ENCODE data around the gene C1orf94.

Gene C1orf94

GRCh38 chr1:34186741-34187494, 10.2 kb downstream of the C1orf94 start:
- Histone ChIP-seq H3K9me3 (ENCODE audit: insufficient read depth, low read length) (peaks cover 28% of the 10 kb centered on the region), H3K9ac (ENCODE audit: insufficient read length, low read depth) (no peak overlapping the region), H3K4me1 (ENCODE audit: insufficient read depth, insufficient read length) (peaks cover 13% of the 10 kb centered on the region), H3K36me3 (ENCODE audit: insufficient read depth, insufficient read length, low read length) (no peaks in the 10 kb centered on the region), H3K4me3 (ENCODE audit: insufficient read length, low read depth) (no peak overlapping the region), H3K27me3 (ENCODE audit: insufficient read depth, insufficient read length) (peaks cover 10% of the 10 kb centered on the region)
- no peak for TF ChIP-seq SUZ12 (IDR thresholded peaks at IDR 0.05; ENCODE audit: extremely low read depth, insufficient read depth, insufficient read length)
- TF ChIP-seq ZNF274 (IDR thresholded peaks at IDR 0.05; ENCODE audit: low read depth, low read length) = no peak
- TF ChIP-seq YY1 (IDR thresholded peaks at IDR 0.05; ENCODE audit: insufficient read depth, insufficient read length) = no peak
- DNase-seq (ENCODE audit: low read depth, low spot score) = no peak

GRCh38 chr1:34188418-34188817, 11.7 kb downstream of the C1orf94 start:
- Histone ChIP-seq H3K9me3 (ENCODE audit: insufficient read depth, low read length) (peaks cover 24% of the 10 kb centered on the region), H3K27me3 (ENCODE audit: insufficient read depth, insufficient read length) (peaks cover 10% of the 10 kb centered on the region), H3K4me3 (ENCODE audit: insufficient read length, low read depth) (no peak overlapping the region), H3K9ac (ENCODE audit: insufficient read length, low read depth) (no peak overlapping the region), H3K4me1 (ENCODE audit: insufficient read depth, insufficient read length) (peaks cover 18% of the 10 kb centered on the region), H3K36me3 (ENCODE audit: insufficient read depth, insufficient read length, low read length) (no peaks in the 10 kb centered on the region)
- peak; percentile 97 for DNase-seq (ENCODE audit: low read depth, low spot score)
- TF ChIP-seq ZNF274 (IDR thresholded peaks at IDR 0.05; ENCODE audit: low read depth, low read length) (no peak), YY1 (IDR thresholded peaks at IDR 0.05; ENCODE audit: insufficient read depth, insufficient read length) (no peak), SUZ12 (IDR thresholded peaks at IDR 0.05; ENCODE audit: extremely low read depth, insufficient read depth, insufficient read length) (no peak)

GRCh38 chr1:34188985-34189384, 12.3 kb downstream of the C1orf94 start:
- peaks cover 10% of the 10 kb centered on the region for H3K27me3 ChIP-seq (ENCODE audit: insufficient read depth, insufficient read length)
- no peak for DNase-seq (ENCODE audit: low read depth, low spot score)
- peaks cover 22% of the 10 kb centered on the region for H3K4me1 ChIP-seq (ENCODE audit: insufficient read depth, insufficient read length)
- H3K9ac ChIP-seq (ENCODE audit: insufficient read length, low read depth) = peak overlapping the region; percentile 1
- H3K9me3 ChIP-seq (ENCODE audit: insufficient read depth, low read length) = peaks cover 24% of the 10 kb centered on the region
- no peak for TF ChIP-seq ZNF274 (IDR thresholded peaks at IDR 0.05; ENCODE audit: low read depth, low read length)
- no peak for TF ChIP-seq SUZ12 (IDR thresholded peaks at IDR 0.05; ENCODE audit: extremely low read depth, insufficient read depth, insufficient read length)
- TF ChIP-seq YY1 (IDR thresholded peaks at IDR 0.05; ENCODE audit: insufficient read depth, insufficient read length) = no peak
- no peak overlapping the region for H3K4me3 ChIP-seq (ENCODE audit: insufficient read length, low read depth)
- H3K36me3 ChIP-seq (ENCODE audit: insufficient read depth, insufficient read length, low read length) = no peaks in the 10 kb centered on the region

- Histone ChIP-seq H3K27me3 (ENCODE audit: insufficient read depth, insufficient read length) (peaks cover 11% of the 10 kb centered on the region), H3K4me1 (ENCODE audit: insufficient read depth, insufficient read length) (peaks cover 27% of the 10 kb centered on the region), H3K4me3 (ENCODE audit: insufficient read length, low read depth) (no peak overlapping the region), H3K36me3 (ENCODE audit: insufficient read depth, insufficient read length, low read length) (no peaks in the 10 kb centered on the region), H3K9me3 (ENCODE audit: insufficient read depth, low read length) (peaks cover 24% of the 10 kb centered on the region), H3K9ac (ENCODE audit: insufficient read length, low read depth) (no peak overlapping the region)
- no peak for TF ChIP-seq YY1 (IDR thresholded peaks at IDR 0.05; ENCODE audit: insufficient read depth, insufficient read length)
- no peak for TF ChIP-seq ZNF274 (IDR thresholded peaks at IDR 0.05; ENCODE audit: low read depth, low read length)
- no peak for TF ChIP-seq SUZ12 (IDR thresholded peaks at IDR 0.05; ENCODE audit: extremely low read depth, insufficient read depth, insufficient read length)
- no peak for DNase-seq (ENCODE audit: low read depth, low spot score)
Observed at GRCh38 chr1:34190692-34191091, 14.0 kb downstream of the C1orf94 start.

- DNase-seq (ENCODE audit: low read depth, low spot score) = peak; percentile 66
- H3K9me3 ChIP-seq (ENCODE audit: insufficient read depth, low read length) = peaks cover 24% of the 10 kb centered on the region
- no peak overlapping the region for H3K9ac ChIP-seq (ENCODE audit: insufficient read length, low read depth)
- H3K4me1 ChIP-seq (ENCODE audit: insufficient read depth, insufficient read length) = peaks cover 27% of the 10 kb centered on the region
- H3K27me3 ChIP-seq (ENCODE audit: insufficient read depth, insufficient read length) = peaks cover 9% of the 10 kb centered on the region
- no peak overlapping the region for H3K4me3 ChIP-seq (ENCODE audit: insufficient read length, low read depth)
- no peaks in the 10 kb centered on the region for H3K36me3 ChIP-seq (ENCODE audit: insufficient read depth, insufficient read length, low read length)
- TF ChIP-seq ZNF274 (IDR thresholded peaks at IDR 0.05; ENCODE audit: low read depth, low read length) = no peak
- no peak for TF ChIP-seq YY1 (IDR thresholded peaks at IDR 0.05; ENCODE audit: insufficient read depth, insufficient read length)
- TF ChIP-seq SUZ12 (IDR thresholded peaks at IDR 0.05; ENCODE audit: extremely low read depth, insufficient read depth, insufficient read length) = no peak
Observed at GRCh38 chr1:34192621-34193020, 15.9 kb downstream of the C1orf94 start.

- H3K27me3 ChIP-seq (ENCODE audit: insufficient read depth, insufficient read length) = peaks cover 4% of the 10 kb centered on the region
- no peaks in the 10 kb centered on the region for H3K36me3 ChIP-seq (ENCODE audit: insufficient read depth, insufficient read length, low read length)
- no peak for DNase-seq (ENCODE audit: low read depth, low spot score)
- H3K9ac ChIP-seq (ENCODE audit: insufficient read length, low read depth) = no peak overlapping the region
- H3K9me3 ChIP-seq (ENCODE audit: insufficient read depth, low read length) = no peaks in the 10 kb centered on the region
- peaks cover 4% of the 10 kb centered on the region for H3K4me1 ChIP-seq (ENCODE audit: insufficient read depth, insufficient read length)
- H3K4me3 ChIP-seq (ENCODE audit: insufficient read length, low read depth) = no peak overlapping the region
- TF ChIP-seq SUZ12 (IDR thresholded peaks at IDR 0.05; ENCODE audit: extremely low read depth, insufficient read depth, insufficient read length) (no peak), YY1 (IDR thresholded peaks at IDR 0.05; ENCODE audit: insufficient read depth, insufficient read length) (no peak), ZNF274 (IDR thresholded peaks at IDR 0.05; ENCODE audit: low read depth, low read length) (no peak)
Observed at GRCh38 chr1:34199927-34200326, 23.2 kb downstream of the C1orf94 start.

GRCh38 chr1:34212673-34213072, 36.0 kb downstream of the C1orf94 start:
- no peaks in the 10 kb centered on the region for H3K4me1 ChIP-seq (ENCODE audit: insufficient read depth, insufficient read length)
- TF ChIP-seq SUZ12 (IDR thresholded peaks at IDR 0.05; ENCODE audit: extremely low read depth, insufficient read depth, insufficient read length) (no peak), YY1 (IDR thresholded peaks at IDR 0.05; ENCODE audit: insufficient read depth, insufficient read length) (no peak), ZNF274 (IDR thresholded peaks at IDR 0.05; ENCODE audit: low read depth, low read length) (no peak)
- no peaks in the 10 kb centered on the region for H3K27me3 ChIP-seq (ENCODE audit: insufficient read depth, insufficient read length)
- no peaks in the 10 kb centered on the region for H3K36me3 ChIP-seq (ENCODE audit: insufficient read depth, insufficient read length, low read length)
- DNase-seq (ENCODE audit: low read depth, low spot score) = no peak
- H3K9me3 ChIP-seq (ENCODE audit: insufficient read depth, low read length) = no peaks in the 10 kb centered on the region
- H3K9ac ChIP-seq (ENCODE audit: insufficient read length, low read depth) = no peak overlapping the region
- no peak overlapping the region for H3K4me3 ChIP-seq (ENCODE audit: insufficient read length, low read depth)

Measured in NT2/D1 (cell line).